ENCODE results near the gene TMEM213.

DNA sequence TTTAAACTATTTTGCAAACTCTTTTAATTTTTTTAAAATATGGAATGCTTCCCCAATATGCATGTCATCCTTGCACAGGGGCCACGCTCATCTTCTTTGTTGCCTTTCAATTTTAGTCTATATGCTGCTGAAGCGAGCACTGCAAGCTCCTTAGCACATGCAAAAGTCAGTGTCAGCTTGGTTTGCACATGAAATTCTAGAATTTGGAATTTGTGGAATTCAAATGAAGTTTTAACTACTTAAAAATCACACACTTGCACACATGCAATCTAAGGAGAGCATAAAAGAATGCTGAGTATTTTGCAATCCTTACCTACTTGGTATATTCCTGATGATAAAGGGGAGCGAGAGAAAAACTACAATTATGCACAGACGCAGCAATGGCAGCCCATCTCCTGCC lies 78.5 kb downstream of the TMEM213 start:
- TF ChIP-seq ZNF629 (CRISPR knock-in tag; conservative IDR thresholded peaks at IDR 0.05) (no peak), HDAC2 (CRISPR knock-in tag; IDR thresholded peaks at IDR 0.05) (no peak), HNRNPL (IDR thresholded peaks at IDR 0.05; ENCODE audit: low read depth, low read length) (no peak), ZNF644 (CRISPR knock-in tag; IDR thresholded peaks at IDR 0.05; ENCODE audit: low read depth) (no peak), RBFOX2 (IDR thresholded peaks at IDR 0.05; ENCODE audit: low read depth, low read length) (no peak), TAF1 (CRISPR knock-in tag; IDR thresholded peaks at IDR 0.05) (no peak), ZFX (CRISPR knock-in tag; IDR thresholded peaks at IDR 0.05; ENCODE audit: low read depth) (no peak), JUN (CRISPR knock-in tag; IDR thresholded peaks at IDR 0.05) (no peak), ZNF282 (IDR thresholded peaks at IDR 0.05; ENCODE audit: partially characterized antibody) (no peak)
- TF ChIP-seq, protein P1, sequence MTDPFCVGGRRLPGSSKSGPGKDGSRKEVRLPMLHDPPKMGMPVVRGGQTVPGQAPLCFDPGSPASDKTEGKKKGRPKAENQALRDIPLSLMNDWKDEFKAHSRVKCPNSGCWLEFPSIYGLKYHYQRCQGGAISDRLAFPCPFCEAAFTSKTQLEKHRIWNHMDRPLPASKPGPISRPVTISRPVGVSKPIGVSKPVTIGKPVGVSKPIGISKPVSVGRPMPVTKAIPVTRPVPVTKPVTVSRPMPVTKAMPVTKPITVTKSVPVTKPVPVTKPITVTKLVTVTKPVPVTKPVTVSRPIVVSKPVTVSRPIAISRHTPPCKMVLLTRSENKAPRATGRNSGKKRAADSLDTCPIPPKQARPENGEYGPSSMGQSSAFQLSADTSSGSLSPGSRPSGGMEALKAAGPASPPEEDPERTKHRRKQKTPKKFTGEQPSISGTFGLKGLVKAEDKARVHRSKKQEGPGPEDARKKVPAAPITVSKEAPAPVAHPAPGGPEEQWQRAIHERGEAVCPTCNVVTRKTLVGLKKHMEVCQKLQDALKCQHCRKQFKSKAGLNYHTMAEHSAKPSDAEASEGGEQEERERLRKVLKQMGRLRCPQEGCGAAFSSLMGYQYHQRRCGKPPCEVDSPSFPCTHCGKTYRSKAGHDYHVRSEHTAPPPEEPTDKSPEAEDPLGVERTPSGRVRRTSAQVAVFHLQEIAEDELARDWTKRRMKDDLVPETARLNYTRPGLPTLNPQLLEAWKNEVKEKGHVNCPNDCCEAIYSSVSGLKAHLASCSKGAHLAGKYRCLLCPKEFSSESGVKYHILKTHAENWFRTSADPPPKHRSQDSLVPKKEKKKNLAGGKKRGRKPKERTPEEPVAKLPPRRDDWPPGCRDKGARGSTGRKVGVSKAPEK (CRISPR knock-in tag; IDR thresholded peaks at IDR 0.05; ENCODE audit: borderline replicate concordance) = no peak
- TF ChIP-seq, protein P2, sequence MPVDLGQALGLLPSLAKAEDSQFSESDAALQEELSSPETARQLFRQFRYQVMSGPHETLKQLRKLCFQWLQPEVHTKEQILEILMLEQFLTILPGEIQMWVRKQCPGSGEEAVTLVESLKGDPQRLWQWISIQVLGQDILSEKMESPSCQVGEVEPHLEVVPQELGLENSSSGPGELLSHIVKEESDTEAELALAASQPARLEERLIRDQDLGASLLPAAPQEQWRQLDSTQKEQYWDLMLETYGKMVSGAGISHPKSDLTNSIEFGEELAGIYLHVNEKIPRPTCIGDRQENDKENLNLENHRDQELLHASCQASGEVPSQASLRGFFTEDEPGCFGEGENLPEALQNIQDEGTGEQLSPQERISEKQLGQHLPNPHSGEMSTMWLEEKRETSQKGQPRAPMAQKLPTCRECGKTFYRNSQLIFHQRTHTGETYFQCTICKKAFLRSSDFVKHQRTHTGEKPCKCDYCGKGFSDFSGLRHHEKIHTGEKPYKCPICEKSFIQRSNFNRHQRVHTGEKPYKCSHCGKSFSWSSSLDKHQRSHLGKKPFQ (CRISPR knock-in tag; IDR thresholded peaks at IDR 0.05; ENCODE audit: insufficient replicate concordance) = no peak

Data from HepG2 (cell line).